ENCODE results near the gene PTPN9.

GRCh38 chr15:75590239-75590638 lies 11.1 kb upstream of the PTPN9 start:
- no peak for TF ChIP-seq POLR2A (IDR thresholded peaks at IDR 0.05)
- TF ChIP-seq POLR2AphosphoS5 (IDR thresholded peaks at IDR 0.05) = no peak
- no peak for TF ChIP-seq CTCF (IDR thresholded peaks at IDR 0.05)

Data from suprapubic skin (tissue), 4 donors.